ENCODE measurements around the gene SCN1B. TPM values are rescaled to one million over a fixed set of nuclear protein-coding genes. Genes with fewer than 3 reads are reported as not detected.

Gene SCN1B
- total and polyA plus RNA-seq, 2 of the 13 experiments (the other 11 are each of a cell fraction or from before 2014, with no cell fraction given) = 2.7 to 20.1 TPM

- TF ChIP-seq ZNF318 (CRISPR knock-in tag; IDR thresholded peaks at IDR 0.05) (0 out of 2 replicates have a peak, but pooled peaks have one; percentile 64), IRF2 (CRISPR knock-in tag; IDR thresholded peaks at IDR 0.05) (peak; percentile 79), MEIS1 (CRISPR knock-in tag; IDR thresholded peaks at IDR 0.05; ENCODE audit: borderline replicate concordance) (0 out of 2 replicates have a peak, but pooled peaks have one; percentile 59), ZC3H4 (CRISPR knock-in tag; IDR thresholded peaks at IDR 0.05; ENCODE audit: borderline replicate concordance) (0 out of 2 replicates have a peak, but pooled peaks have one; percentile 38), ZNF383 (CRISPR knock-in tag; IDR thresholded peaks at IDR 0.05; ENCODE audit: borderline replicate concordance) (no peak), SRF (IDR thresholded peaks at IDR 0.05; ENCODE audit: low read depth, low read length) (no peak), PAWR (CRISPR knock-in tag; IDR thresholded peaks at IDR 0.05; ENCODE audit: borderline replicate concordance) (0 out of 2 replicates have a peak, but pooled peaks have one; percentile 60), KIAA2018 (CRISPR knock-in tag; IDR thresholded peaks at IDR 0.05; ENCODE audit: borderline replicate concordance) (no peak)
Observed at GRCh38 chr19:34994643-34995541, 35.4 kb upstream of the SCN1B start (continued).
